DOHH2 (cell line): ENCODE results near the gene PDE4C.

ENCODE experiments used
- EZH2phosphoT487 ChIP-seq: fragments of 200-600 bp; sonication (generic); IDR thresholded peaks from 2 replicates; pipeline ENCODE4 v1.6.1; 2017; ENCODE audit warnings: borderline replicate concordance, mild to moderate bottlenecking, antibody characterized with exemption, low read length, moderate library complexity, mixed read lengths
- TF ChIP-seq, protein P1 (sequence below): fragments of 200-600 bp; sonication (generic); IDR thresholded peaks from one replicate; pipeline ENCODE4 v1.5.1; 2014; ENCODE audit warnings: antibody characterized with exemption, mild to moderate bottlenecking, low read depth, low read length; ENCODE audit not compliant: poor library complexity, severe bottlenecking

DNA sequence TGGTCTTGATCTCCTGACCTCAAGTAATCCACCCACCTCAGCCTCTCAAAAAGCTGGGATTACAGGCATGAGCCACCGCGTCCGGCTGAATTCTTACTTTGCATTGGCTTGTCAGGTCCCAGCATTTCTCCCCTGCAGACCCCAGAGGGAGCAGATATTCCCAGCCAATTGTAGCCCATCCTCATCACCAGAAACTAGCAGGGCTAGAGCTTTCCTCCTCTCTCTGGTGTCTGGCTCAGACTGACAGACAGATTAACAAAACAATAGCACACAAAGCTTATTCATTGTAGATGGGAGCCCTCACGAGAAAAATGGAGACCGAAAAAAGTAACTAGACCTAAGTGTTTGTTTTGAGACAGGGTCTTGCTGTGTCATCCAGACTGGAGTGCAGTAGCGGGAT, 40.7 kb downstream of the PDE4C start:
- TF ChIP-seq, protein P1, sequence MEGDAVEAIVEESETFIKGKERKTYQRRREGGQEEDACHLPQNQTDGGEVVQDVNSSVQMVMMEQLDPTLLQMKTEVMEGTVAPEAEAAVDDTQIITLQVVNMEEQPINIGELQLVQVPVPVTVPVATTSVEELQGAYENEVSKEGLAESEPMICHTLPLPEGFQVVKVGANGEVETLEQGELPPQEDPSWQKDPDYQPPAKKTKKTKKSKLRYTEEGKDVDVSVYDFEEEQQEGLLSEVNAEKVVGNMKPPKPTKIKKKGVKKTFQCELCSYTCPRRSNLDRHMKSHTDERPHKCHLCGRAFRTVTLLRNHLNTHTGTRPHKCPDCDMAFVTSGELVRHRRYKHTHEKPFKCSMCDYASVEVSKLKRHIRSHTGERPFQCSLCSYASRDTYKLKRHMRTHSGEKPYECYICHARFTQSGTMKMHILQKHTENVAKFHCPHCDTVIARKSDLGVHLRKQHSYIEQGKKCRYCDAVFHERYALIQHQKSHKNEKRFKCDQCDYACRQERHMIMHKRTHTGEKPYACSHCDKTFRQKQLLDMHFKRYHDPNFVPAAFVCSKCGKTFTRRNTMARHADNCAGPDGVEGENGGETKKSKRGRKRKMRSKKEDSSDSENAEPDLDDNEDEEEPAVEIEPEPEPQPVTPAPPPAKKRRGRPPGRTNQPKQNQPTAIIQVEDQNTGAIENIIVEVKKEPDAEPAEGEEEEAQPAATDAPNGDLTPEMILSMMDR, result no peak
- no peak for TF ChIP-seq EZH2phosphoT487
